WTC11 (cell line): ENCODE results near the gene XRCC1. TPM values are rescaled to one million over a fixed set of nuclear protein-coding genes. Genes with fewer than 3 reads are reported as not detected.

Source experiments
- ATAC-seq: fragments of 200-7000 bp; cut with Tn5 transposase; 2 replicates; pipeline ENCODE4 v1.10.0; 2021; ENCODE audit warnings: mild to moderate bottlenecking, moderate library complexity
- CTCF ChIA-PET: fragments of 300-600 bp; sonication (Branson Sonifier 250); formaldehyde crosslinking; loops from one replicate; lab custom pipeline; 2021; ENCODE audit warnings: antibody characterized with exemption; lab: Charles Lee
- POLR2A ChIA-PET: fragments of 350-600 bp; sonication (Branson Sonifier 250); formaldehyde crosslinking; loops from one replicate; lab custom pipeline; 2021; ENCODE audit warnings: antibody characterized with exemption; lab: Charles Lee
- DNase-seq: peaks from one replicate; pipeline ENCODE4 v3.0.0; 2021; ENCODE audit warnings: low spot score
- H3K27ac Mint-ChIP-seq: 2 replicates; pipeline ENCODE4 v1.8.0; 2021; ENCODE audit warnings: mixed read lengths
- H3K27me3 Mint-ChIP-seq: 2 replicates; pipeline ENCODE4 v1.8.0; 2021; ENCODE audit warnings: low read depth, mild to moderate bottlenecking, moderate library complexity, mixed read lengths
- H3K36me3 Mint-ChIP-seq: 2 replicates; pipeline ENCODE4 v1.8.0; 2021; ENCODE audit warnings: mixed read lengths
- H3K4me1 Mint-ChIP-seq: 2 replicates; pipeline ENCODE4 v1.8.0; 2022; ENCODE audit warnings: mixed read lengths
- H3K4me3 Mint-ChIP-seq: 2 replicates; pipeline ENCODE4 v1.8.0; 2021; ENCODE audit warnings: mild to moderate bottlenecking, moderate library complexity, mixed read lengths
- H3K9me3 Mint-ChIP-seq: 2 replicates; pipeline ENCODE4 v1.8.0; 2021; ENCODE audit warnings: mixed read lengths
- ATF1 ChIP-seq: sonication (generic); formaldehyde crosslinking; IDR thresholded peaks from 2 replicates; pipeline ENCODE4 v1.8.1; 2023; ENCODE audit warnings: mild to moderate bottlenecking, moderate library complexity, missing genetic modification reagents
- ATF2 ChIP-seq: sonication (generic); formaldehyde crosslinking; IDR thresholded peaks from 2 replicates; pipeline ENCODE4 v1.8.1; 2022; ENCODE audit warnings: low read depth, missing genetic modification reagents, borderline replicate concordance
- CREM ChIP-seq: sonication (generic); formaldehyde crosslinking; IDR thresholded peaks from 2 replicates; pipeline ENCODE4 v1.8.1; 2022; ENCODE audit warnings: mild to moderate bottlenecking, missing genetic modification reagents, moderate library complexity
- ELF4 ChIP-seq: sonication (generic); formaldehyde crosslinking; IDR thresholded peaks from 2 replicates; pipeline ENCODE4 v1.8.1; 2022; ENCODE audit warnings: low read depth, mild to moderate bottlenecking, moderate library complexity, missing genetic modification reagents
- EMX1 ChIP-seq: fragments of 250-450 bp; sonication (Bioruptor Pico); IDR thresholded peaks from 2 replicates; pipeline ENCODE4 v1.8.0; 2021; ENCODE audit warnings: mild to moderate bottlenecking
- ERG ChIP-seq: fragments of 250-450 bp; sonication (Bioruptor Pico); IDR thresholded peaks from 2 replicates; pipeline ENCODE4 v1.8.0; 2021; ENCODE audit warnings: mild to moderate bottlenecking
- ESRRA ChIP-seq: sonication (generic); formaldehyde crosslinking; IDR thresholded peaks from 2 replicates; pipeline ENCODE4 v1.8.1; 2022; ENCODE audit warnings: mild to moderate bottlenecking, missing genetic modification reagents, borderline replicate concordance
- GABPB1 ChIP-seq: sonication (generic); formaldehyde crosslinking; IDR thresholded peaks from 2 replicates; pipeline ENCODE4 v1.8.1; 2023; ENCODE audit warnings: mild to moderate bottlenecking, missing genetic modification reagents
- IRF2 ChIP-seq: sonication (generic); formaldehyde crosslinking; IDR thresholded peaks from 2 replicates; pipeline ENCODE4 v1.8.0; 2022; ENCODE audit warnings: low read depth, missing genetic modification reagents, borderline replicate concordance
- JAZF1 ChIP-seq: fragments of 250-450 bp; sonication (Bioruptor Pico); IDR thresholded peaks from 2 replicates; pipeline ENCODE4 v1.9.0; 2021; ENCODE audit warnings: moderate library complexity, mild to moderate bottlenecking, inconsistent platforms
- MAX ChIP-seq: sonication (generic); formaldehyde crosslinking; IDR thresholded peaks from 2 replicates; pipeline ENCODE4 v1.8.0; 2022; ENCODE audit warnings: mild to moderate bottlenecking, missing genetic modification reagents
- MLX ChIP-seq: sonication (generic); formaldehyde crosslinking; IDR thresholded peaks from 2 replicates; pipeline ENCODE4 v1.8.1; 2023; ENCODE audit warnings: mild to moderate bottlenecking, missing genetic modification reagents, moderate library complexity
- MYBL2 ChIP-seq: sonication (generic); formaldehyde crosslinking; IDR thresholded peaks from 2 replicates; pipeline ENCODE4 v1.8.1; 2023; ENCODE audit warnings: mild to moderate bottlenecking, moderate library complexity, missing genetic modification reagents
- OVOL2 ChIP-seq: fragments of 250-450 bp; sonication (Bioruptor Pico); IDR thresholded peaks from 2 replicates; pipeline ENCODE4 v1.9.0; 2021; ENCODE audit warnings: mild to moderate bottlenecking, borderline replicate concordance
- PRRX2 ChIP-seq: fragments of 250-450 bp; sonication (Bioruptor Pico); IDR thresholded peaks from 2 replicates; pipeline ENCODE4 v1.8.0; 2021; ENCODE audit warnings: mild to moderate bottlenecking
- RELA ChIP-seq: sonication (generic); formaldehyde crosslinking; IDR thresholded peaks from 2 replicates; pipeline ENCODE4 v1.8.1; 2022; ENCODE audit warnings: missing genetic modification reagents, mild to moderate bottlenecking, borderline replicate concordance
- SP1 ChIP-seq: sonication (generic); formaldehyde crosslinking; conservative IDR thresholded peaks from 2 replicates; pipeline ENCODE4 v1.8.1; 2022; ENCODE audit warnings: missing genetic modification reagents
- STAT6 ChIP-seq: sonication (generic); formaldehyde crosslinking; conservative IDR thresholded peaks from 2 replicates; pipeline ENCODE4 v1.8.1; 2023; ENCODE audit warnings: mild to moderate bottlenecking, low read depth, missing genetic modification reagents, moderate library complexity
- ZNF121 ChIP-seq: sonication (generic); formaldehyde crosslinking; IDR thresholded peaks from 2 replicates; pipeline ENCODE4 v1.8.0; 2023; ENCODE audit warnings: missing genetic modification reagents
- ZNF138 ChIP-seq: sonication (generic); formaldehyde crosslinking; conservative IDR thresholded peaks from 2 replicates; pipeline ENCODE4 v1.8.1; 2022; ENCODE audit warnings: mild to moderate bottlenecking, moderate library complexity, missing genetic modification reagents
- ZNF219 ChIP-seq: sonication (generic); formaldehyde crosslinking; IDR thresholded peaks from 2 replicates; pipeline ENCODE4 v1.8.0; 2023; ENCODE audit warnings: missing genetic modification reagents, mild to moderate bottlenecking, borderline replicate concordance
- ZNF232 ChIP-seq: sonication (generic); formaldehyde crosslinking; IDR thresholded peaks from 2 replicates; pipeline ENCODE4 v1.8.0; 2022; ENCODE audit warnings: mild to moderate bottlenecking, missing genetic modification reagents
- ZNF396 ChIP-seq: fragments of 250-450 bp; sonication (Bioruptor Pico); IDR thresholded peaks from 2 replicates; pipeline ENCODE4 v1.8.0; 2021; ENCODE audit warnings: mild to moderate bottlenecking, moderate library complexity, borderline replicate concordance
- ZNF671 ChIP-seq: fragments of 250-450 bp; sonication (Bioruptor Pico); IDR thresholded peaks from 2 replicates; pipeline ENCODE4 v1.8.0; 2021; ENCODE audit warnings: mild to moderate bottlenecking
- total RNA-seq: library from RNA; stranded (reverse); gene quantifications from 3 replicates; pipeline ENCODE4 v1.2.3, GENCODE V29; 2021
- TF ChIP-seq, protein P1 (sequence below): fragments of 250-450 bp; sonication (Bioruptor Pico); IDR thresholded peaks from 2 replicates; pipeline ENCODE4 v2.1.2; 2022; ENCODE audit warnings: mild to moderate bottlenecking, moderate library complexity
- TF ChIP-seq, protein P2 (sequence below): fragments of 250-450 bp; sonication (Bioruptor Pico); IDR thresholded peaks from 2 replicates; pipeline ENCODE4 v1.9.0; 2021; ENCODE audit warnings: moderate library complexity, mild to moderate bottlenecking, inconsistent platforms, borderline replicate concordance

The XRCC1 gene
- total RNA-seq, 1 experiment from 2014 or later: 48.3 TPM

DNA sequence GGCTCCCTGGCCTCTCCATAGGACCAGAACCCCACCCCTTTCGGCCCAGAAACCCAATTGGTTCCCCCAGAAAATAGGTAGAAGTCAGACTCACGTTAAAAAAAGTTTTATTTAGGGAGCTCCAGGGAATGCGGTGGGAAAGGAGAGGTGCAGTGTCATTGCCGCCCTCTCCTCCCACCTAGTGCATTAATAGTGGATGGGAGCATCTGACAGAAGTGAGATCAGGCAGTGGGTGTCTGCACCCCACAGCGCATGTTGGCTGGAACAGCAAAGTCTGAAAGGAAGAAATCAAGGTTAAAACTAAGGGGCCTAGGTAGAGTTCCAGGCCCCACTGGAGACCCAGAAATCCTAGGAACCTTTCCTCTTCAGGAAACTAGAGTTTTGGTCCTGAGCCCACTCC lies 68.7 kb downstream of the XRCC1 start (continued):
- TF ChIP-seq RELA (CRISPR knock-in tag) (no peak), ERG (no peak), ZNF121 (CRISPR knock-in tag) (no peak), GABPB1 (CRISPR knock-in tag) (no peak), ATF2 (CRISPR knock-in tag) (no peak)
- TF ChIP-seq, protein P1, sequence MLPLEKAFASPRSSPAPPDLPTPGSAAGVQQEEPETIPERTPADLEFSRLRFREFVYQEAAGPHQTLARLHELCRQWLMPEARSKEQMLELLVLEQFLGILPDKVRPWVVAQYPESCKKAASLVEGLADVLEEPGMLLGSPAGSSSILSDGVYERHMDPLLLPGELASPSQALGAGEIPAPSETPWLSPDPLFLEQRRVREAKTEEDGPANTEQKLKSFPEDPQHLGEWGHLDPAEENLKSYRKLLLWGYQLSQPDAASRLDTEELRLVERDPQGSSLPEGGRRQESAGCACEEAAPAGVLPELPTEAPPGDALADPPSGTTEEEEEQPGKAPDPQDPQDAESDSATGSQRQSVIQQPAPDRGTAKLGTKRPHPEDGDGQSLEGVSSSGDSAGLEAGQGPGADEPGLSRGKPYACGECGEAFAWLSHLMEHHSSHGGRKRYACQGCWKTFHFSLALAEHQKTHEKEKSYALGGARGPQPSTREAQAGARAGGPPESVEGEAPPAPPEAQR: no peak

- TF ChIP-seq ELF4 (CRISPR knock-in tag) (no peak), ZNF396 (CRISPR knock-in tag) (no peak), ZNF232 (CRISPR knock-in tag) (no peak), ATF1 (no peak), ESRRA (no peak), OVOL2 (CRISPR knock-in tag) (no peak)
- Mint-ChIP-seq H3K27me3 (peaks cover 37% of the 10 kb centered on the region), H3K4me3 (peak overlapping the region; percentile 27; the same call in 1 of the 2 replicates), H3K9me3 (peaks cover 4% of the 10 kb centered on the region), H3K27ac (no peak overlapping the region), H3K36me3 (peaks cover 10% of the 10 kb centered on the region), H3K4me1 (peaks cover 21% of the 10 kb centered on the region)
- POLR2A ChIA-PET: no interaction called here
- DNase-seq (no peak), ATAC-seq (no peak)
- CTCF ChIA-PET: interaction anchor here (2.6 to 3.5 kb wide), 3 partner anchors 13 to 58 kb away, joined by 24 to 50 read pairs (median 30); no protein-coding TSS in a partner anchor
Measured at GRCh38 chr19:43505941-43506340, 69.4 kb downstream of the XRCC1 start.

DNA sequence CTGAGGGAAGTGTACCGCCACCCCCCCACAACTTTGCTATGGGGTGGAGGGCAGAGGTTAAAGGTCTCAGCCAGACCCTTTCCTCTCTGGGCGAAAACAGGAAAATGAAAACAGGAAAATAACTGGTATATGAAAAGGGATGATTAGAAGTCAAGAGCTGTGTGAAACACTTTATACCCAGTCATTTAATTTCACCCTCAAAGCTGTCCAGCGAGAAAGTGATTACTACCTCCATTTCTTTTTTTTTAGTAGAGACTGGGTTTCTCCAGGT lies 70.2 kb downstream of the XRCC1 start:
- Mint-ChIP-seq H3K27ac (peak overlapping the region; percentile 26; the same call in 1 of the 2 replicates), H3K27me3 (peaks cover 38% of the 10 kb centered on the region), H3K4me3 (peak overlapping the region; percentile 60), H3K4me1 (peaks cover 21% of the 10 kb centered on the region), H3K9me3 (no peaks in the 10 kb centered on the region), H3K36me3 (peaks cover 6% of the 10 kb centered on the region; the same call in 1 of the 2 replicates)
- DNase-seq: no peak
- ATAC-seq: no peak
- ChIA-PET CTCF (interaction anchor here (0.6 to 3.5 kb wide), 14 partner anchors 14 to 90 kb away, joined by 3 to 50 read pairs (median 6); partner anchors contain the start of genes IRGQ, ZNF575 and ZNF576), POLR2A (interaction anchor here (1.8 kb wide), 1 partner anchor 41 kb away, joined by 11 read pairs; no protein-coding TSS in a partner anchor)
- no peak for TF ChIP-seq CREM (CRISPR knock-in tag)
- no peak for TF ChIP-seq ZNF138 (CRISPR knock-in tag)
- no peak for TF ChIP-seq MAX
- TF ChIP-seq MYBL2: no peak
- no peak for TF ChIP-seq EMX1 (CRISPR knock-in tag)
- TF ChIP-seq JAZF1 (CRISPR knock-in tag): no peak
- no peak for TF ChIP-seq STAT6
- TF ChIP-seq SP1 (CRISPR knock-in tag): no peak
- no peak for TF ChIP-seq IRF2 (CRISPR knock-in tag)
- no peak for TF ChIP-seq MLX (CRISPR knock-in tag)
- TF ChIP-seq ZNF671 (CRISPR knock-in tag): no peak
- TF ChIP-seq PRRX2 (CRISPR knock-in tag): no peak
- no peak for TF ChIP-seq ZNF219 (CRISPR knock-in tag)
- TF ChIP-seq, protein P2, sequence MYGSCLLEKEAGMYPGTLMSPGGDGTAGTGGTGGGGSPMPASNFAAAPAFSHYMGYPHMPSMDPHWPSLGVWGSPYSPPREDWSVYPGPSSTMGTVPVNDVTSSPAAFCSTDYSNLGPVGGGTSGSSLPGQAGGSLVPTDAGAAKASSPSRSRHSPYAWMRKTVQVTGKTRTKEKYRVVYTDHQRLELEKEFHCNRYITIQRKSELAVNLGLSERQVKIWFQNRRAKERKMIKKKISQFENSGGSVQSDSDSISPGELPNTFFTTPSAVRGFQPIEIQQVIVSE (CRISPR knock-in tag): no peak
